Measurements from ENCODE around the gene STK32C.
"Not testable (repeated sequence)": the region's sequence is repeated elsewhere in the genome, so short reads cannot be mapped to it uniquely, and the experiment has no call there.

The STK32C gene

GRCh38 chr10:132295481-132295880 lies 12.3 kb downstream of the STK32C start:
- not testable (repeated sequence) for H3K9me3 ChIP-seq (ENCODE audit: control insufficient read depth in 2 of 2, low read length in 2 of 2); H3K9ac ChIP-seq (ENCODE audit: low read depth in 1 of 2, low read length in 2 of 2); H3K4me3 ChIP-seq (ENCODE audit: low read length in 2 of 2); H3K36me3 ChIP-seq (ENCODE audit: control insufficient read depth in 2 of 2, insufficient read depth in 2 of 2, low read length in 2 of 2); H3K4me1 ChIP-seq (ENCODE audit: control insufficient read depth in 2 of 2, insufficient read depth in 2 of 2, low read length in 2 of 2); H3K27me3 ChIP-seq (ENCODE audit: control insufficient read depth in 2 of 2, insufficient read depth in 2 of 2, low read length in 2 of 2); H3K27ac ChIP-seq (ENCODE audit: low read depth in 2 of 2, low read length in 2 of 2)

DNA sequence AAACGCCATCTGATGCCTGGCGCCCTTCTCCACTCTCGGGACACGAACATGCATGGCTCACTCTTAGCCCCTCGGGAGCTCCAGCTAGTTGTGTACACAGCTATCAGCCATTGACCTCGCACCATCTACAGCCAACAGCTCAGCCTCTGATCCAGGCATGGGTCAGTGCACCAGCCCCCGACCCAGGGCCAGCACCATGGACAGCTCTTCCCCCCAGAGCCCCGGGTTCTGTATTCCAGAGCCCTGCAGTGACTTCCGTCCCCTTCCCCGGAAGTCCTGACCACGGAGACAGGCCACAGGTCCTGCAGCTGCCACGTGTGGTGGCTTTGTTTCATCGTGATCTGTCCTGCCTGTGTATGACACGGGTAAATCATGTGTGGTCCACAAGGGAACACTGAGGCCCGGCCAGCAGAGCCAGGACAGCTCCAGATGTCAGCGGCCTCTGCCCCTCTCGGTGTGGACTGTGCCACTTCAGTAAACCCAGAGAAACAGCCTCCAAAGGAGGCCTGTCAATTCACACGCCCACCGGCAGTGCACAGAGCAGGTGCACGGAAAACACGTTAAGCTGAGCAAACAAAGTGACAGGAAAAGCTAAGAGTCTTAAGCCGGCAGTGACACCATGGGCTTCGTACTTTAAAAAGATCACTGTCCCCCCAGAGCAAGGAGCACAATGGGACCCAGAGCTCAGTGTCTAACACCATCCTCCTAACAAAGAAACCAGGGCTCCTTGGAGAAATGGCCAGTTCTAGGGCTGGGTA lies 13.0 kb downstream of the STK32C start:
- Histone ChIP-seq H3K4me1 (ENCODE audit: control insufficient read depth in 2 of 2, insufficient read depth in 2 of 2, low read length in 2 of 2) (no peaks in the 10 kb centered on the region), H3K4me3 (ENCODE audit: low read length in 2 of 2) (no peak overlapping the region), H3K9me3 (ENCODE audit: control insufficient read depth in 2 of 2, low read length in 2 of 2) (no peaks in the 10 kb centered on the region), H3K27me3 (ENCODE audit: control insufficient read depth in 2 of 2, insufficient read depth in 2 of 2, low read length in 2 of 2) (no peaks in the 10 kb centered on the region), H3K9ac (ENCODE audit: low read depth in 1 of 2, low read length in 2 of 2) (no peak overlapping the region), H3K36me3 (ENCODE audit: control insufficient read depth in 2 of 2, insufficient read depth in 2 of 2, low read length in 2 of 2) (no peaks in the 10 kb centered on the region), H3K27ac (ENCODE audit: low read depth in 2 of 2, low read length in 2 of 2) (no peak overlapping the region)

DNA sequence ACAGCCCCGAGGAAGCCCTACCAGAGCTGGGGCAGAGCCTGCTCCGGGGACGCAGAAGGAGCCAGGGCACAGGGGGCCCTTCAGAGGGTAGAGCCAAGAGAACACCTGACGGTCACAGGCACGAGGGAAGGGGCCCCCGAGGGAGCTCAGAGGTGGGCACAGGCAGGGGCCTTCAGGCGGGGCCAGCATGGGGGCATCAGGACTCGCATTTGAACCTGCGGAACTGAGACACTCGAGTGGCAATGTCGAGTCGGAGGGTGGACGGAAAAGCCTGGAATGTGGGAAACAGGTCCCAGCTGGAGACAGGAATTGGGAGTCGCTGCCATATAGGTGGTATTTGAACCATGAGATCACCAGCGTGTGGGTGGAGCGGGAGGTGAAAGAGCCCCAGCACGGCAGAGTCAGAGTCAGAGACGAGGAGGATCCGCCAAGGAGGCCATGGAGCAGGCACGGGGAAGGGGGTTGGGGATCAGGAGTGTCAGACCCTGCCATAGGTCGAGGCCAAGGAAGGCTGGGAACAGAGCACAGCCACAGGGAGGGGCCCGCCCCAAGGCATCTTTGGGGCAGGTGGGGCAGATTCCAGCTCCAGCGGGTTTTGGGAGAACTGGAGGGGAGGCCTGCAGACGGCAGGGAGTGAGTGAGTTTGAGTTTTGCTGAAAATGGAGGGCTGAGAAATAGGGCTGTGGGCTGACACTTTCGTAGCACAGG lies 13.8 kb downstream of the STK32C start:
- no peak overlapping the region for H3K9ac ChIP-seq (ENCODE audit: low read depth in 1 of 2, low read length in 2 of 2)

GRCh38 chr10:132293201-132293812 lies 14.4 kb downstream of the STK32C start:
- H3K4me3 ChIP-seq (ENCODE audit: low read length in 2 of 2) = no peak overlapping the region
- H3K27me3 ChIP-seq (ENCODE audit: control insufficient read depth in 2 of 2, insufficient read depth in 2 of 2, low read length in 2 of 2) = no peaks in the 10 kb centered on the region
- H3K36me3 ChIP-seq (ENCODE audit: control insufficient read depth in 2 of 2, insufficient read depth in 2 of 2, low read length in 2 of 2) = no peaks in the 10 kb centered on the region
- no peaks in the 10 kb centered on the region for H3K9me3 ChIP-seq (ENCODE audit: control insufficient read depth in 2 of 2, low read length in 2 of 2)
- H3K4me1 ChIP-seq (ENCODE audit: control insufficient read depth in 2 of 2, insufficient read depth in 2 of 2, low read length in 2 of 2) = no peaks in the 10 kb centered on the region
- H3K9ac ChIP-seq (ENCODE audit: low read depth in 1 of 2, low read length in 2 of 2) = no peak overlapping the region
- H3K27ac ChIP-seq (ENCODE audit: low read depth in 2 of 2, low read length in 2 of 2) = no peak overlapping the region

More for the DNA sequence above, 13.8 kb downstream of the STK32C start:
- Histone ChIP-seq H3K27ac (ENCODE audit: low read depth in 2 of 2, low read length in 2 of 2) (no peak overlapping the region), H3K9me3 (ENCODE audit: control insufficient read depth in 2 of 2, low read length in 2 of 2) (no peaks in the 10 kb centered on the region), H3K4me3 (ENCODE audit: low read length in 2 of 2) (no peak overlapping the region), H3K27me3 (ENCODE audit: control insufficient read depth in 2 of 2, insufficient read depth in 2 of 2, low read length in 2 of 2) (no peaks in the 10 kb centered on the region), H3K36me3 (ENCODE audit: control insufficient read depth in 2 of 2, insufficient read depth in 2 of 2, low read length in 2 of 2) (no peaks in the 10 kb centered on the region), H3K4me1 (ENCODE audit: control insufficient read depth in 2 of 2, insufficient read depth in 2 of 2, low read length in 2 of 2) (no peaks in the 10 kb centered on the region)

DNA sequence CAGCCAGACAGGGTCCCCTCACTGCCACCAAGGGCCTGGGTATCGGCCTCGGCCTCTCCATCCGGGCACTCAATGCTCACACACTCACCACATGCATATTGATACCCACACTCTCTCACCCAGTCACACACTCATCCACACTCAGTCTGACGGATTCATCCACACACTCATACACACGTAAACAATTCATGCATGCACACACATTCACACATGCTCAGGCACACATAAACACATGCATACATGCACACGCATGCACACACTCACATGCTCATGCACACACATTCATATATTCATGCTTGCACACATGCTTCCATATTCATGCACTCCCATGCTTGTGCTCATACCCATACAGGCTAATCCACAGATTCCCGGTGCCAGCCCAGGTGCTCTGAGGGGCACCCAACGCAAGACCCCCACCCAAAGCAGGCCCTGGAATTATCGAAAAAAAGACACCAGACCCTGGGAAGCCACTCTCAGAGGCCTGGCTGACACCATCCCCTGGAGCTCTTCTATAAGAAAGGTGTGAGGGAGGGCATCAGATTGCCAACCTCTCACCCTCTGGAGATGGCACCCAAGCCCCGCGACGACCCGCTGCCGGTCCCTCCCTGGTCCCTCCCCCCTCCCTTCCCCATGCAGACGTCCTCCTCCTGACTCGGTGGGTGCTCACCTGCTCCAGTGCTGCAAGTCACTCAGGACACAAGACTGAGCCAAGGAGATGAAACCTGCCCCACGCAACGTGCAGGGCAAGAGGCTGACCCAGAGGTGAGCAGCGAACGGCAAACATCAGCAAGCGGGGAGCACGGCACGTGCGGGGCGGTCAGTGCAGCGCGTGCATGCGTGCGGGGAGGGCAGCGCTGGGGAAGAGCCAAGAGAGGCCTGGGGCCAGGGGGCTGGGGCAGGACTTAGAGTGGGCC lies 15.2 kb downstream of the STK32C start:
- H3K27ac ChIP-seq (ENCODE audit: low read depth in 2 of 2, low read length in 2 of 2) = no peak overlapping the region
- no peaks in the 10 kb centered on the region for H3K4me1 ChIP-seq (ENCODE audit: control insufficient read depth in 2 of 2, insufficient read depth in 2 of 2, low read length in 2 of 2)
- no peaks in the 10 kb centered on the region for H3K36me3 ChIP-seq (ENCODE audit: control insufficient read depth in 2 of 2, insufficient read depth in 2 of 2, low read length in 2 of 2)
- no peak overlapping the region for H3K9ac ChIP-seq (ENCODE audit: low read depth in 1 of 2, low read length in 2 of 2)
- H3K4me3 ChIP-seq (ENCODE audit: low read length in 2 of 2) = no peak overlapping the region
- no peaks in the 10 kb centered on the region for H3K27me3 ChIP-seq (ENCODE audit: control insufficient read depth in 2 of 2, insufficient read depth in 2 of 2, low read length in 2 of 2)
- no peaks in the 10 kb centered on the region for H3K9me3 ChIP-seq (ENCODE audit: control insufficient read depth in 2 of 2, low read length in 2 of 2)

GRCh38 chr10:132291826-132292225 lies 15.9 kb downstream of the STK32C start:
- Histone ChIP-seq H3K27ac (ENCODE audit: low read depth in 2 of 2, low read length in 2 of 2) (no peak overlapping the region), H3K9ac (ENCODE audit: low read depth in 1 of 2, low read length in 2 of 2) (no peak overlapping the region), H3K27me3 (ENCODE audit: control insufficient read depth in 2 of 2, insufficient read depth in 2 of 2, low read length in 2 of 2) (no peaks in the 10 kb centered on the region), H3K4me3 (ENCODE audit: low read length in 2 of 2) (no peak overlapping the region), H3K36me3 (ENCODE audit: control insufficient read depth in 2 of 2, insufficient read depth in 2 of 2, low read length in 2 of 2) (no peaks in the 10 kb centered on the region), H3K4me1 (ENCODE audit: control insufficient read depth in 2 of 2, insufficient read depth in 2 of 2, low read length in 2 of 2) (no peaks in the 10 kb centered on the region), H3K9me3 (ENCODE audit: control insufficient read depth in 2 of 2, low read length in 2 of 2) (no peaks in the 10 kb centered on the region)

GRCh38 chr10:132290631-132291030 lies 17.1 kb downstream of the STK32C start:
- H3K4me1 ChIP-seq (ENCODE audit: control insufficient read depth in 2 of 2, insufficient read depth in 2 of 2, low read length in 2 of 2) = no peaks in the 10 kb centered on the region
- no peaks in the 10 kb centered on the region for H3K36me3 ChIP-seq (ENCODE audit: control insufficient read depth in 2 of 2, insufficient read depth in 2 of 2, low read length in 2 of 2)
- H3K27me3 ChIP-seq (ENCODE audit: control insufficient read depth in 2 of 2, insufficient read depth in 2 of 2, low read length in 2 of 2) = no peaks in the 10 kb centered on the region
- H3K9ac ChIP-seq (ENCODE audit: low read depth in 1 of 2, low read length in 2 of 2) = no peak overlapping the region
- no peaks in the 10 kb centered on the region for H3K9me3 ChIP-seq (ENCODE audit: control insufficient read depth in 2 of 2, low read length in 2 of 2)
- no peak overlapping the region for H3K4me3 ChIP-seq (ENCODE audit: low read length in 2 of 2)
- H3K27ac ChIP-seq (ENCODE audit: low read depth in 2 of 2, low read length in 2 of 2) = no peak overlapping the region

GRCh38 chr10:132289439-132289838 lies 18.3 kb downstream of the STK32C start:
- no peak overlapping the region for H3K27ac ChIP-seq (ENCODE audit: low read depth in 2 of 2, low read length in 2 of 2)
- H3K36me3 ChIP-seq (ENCODE audit: control insufficient read depth in 2 of 2, insufficient read depth in 2 of 2, low read length in 2 of 2) = no peaks in the 10 kb centered on the region
- no peak overlapping the region for H3K4me3 ChIP-seq (ENCODE audit: low read length in 2 of 2)
- no peaks in the 10 kb centered on the region for H3K27me3 ChIP-seq (ENCODE audit: control insufficient read depth in 2 of 2, insufficient read depth in 2 of 2, low read length in 2 of 2)
- H3K4me1 ChIP-seq (ENCODE audit: control insufficient read depth in 2 of 2, insufficient read depth in 2 of 2, low read length in 2 of 2) = no peaks in the 10 kb centered on the region
- H3K9me3 ChIP-seq (ENCODE audit: control insufficient read depth in 2 of 2, low read length in 2 of 2) = no peaks in the 10 kb centered on the region
- H3K9ac ChIP-seq (ENCODE audit: low read depth in 1 of 2, low read length in 2 of 2) = no peak overlapping the region

GRCh38 chr10:132283604-132284382 lies 24.0 kb downstream of the STK32C start:
- no peaks in the 10 kb centered on the region for H3K36me3 ChIP-seq (ENCODE audit: control insufficient read depth in 2 of 2, insufficient read depth in 2 of 2, low read length in 2 of 2)
- peaks cover 0 to 2% of the 10 kb centered on the region in 2 donors for H3K27me3 ChIP-seq (ENCODE audit: control insufficient read depth in 2 of 2, insufficient read depth in 2 of 2, low read length in 2 of 2)
- H3K9ac ChIP-seq (ENCODE audit: low read depth in 1 of 2, low read length in 2 of 2) = no peak overlapping the region
- H3K27ac ChIP-seq (ENCODE audit: low read depth in 2 of 2, low read length in 2 of 2) = no peak overlapping the region
- no peaks in the 10 kb centered on the region for H3K9me3 ChIP-seq (ENCODE audit: control insufficient read depth in 2 of 2, low read length in 2 of 2)
- H3K4me3 ChIP-seq (ENCODE audit: low read length in 2 of 2) = no peak overlapping the region
- no peaks in the 10 kb centered on the region for H3K4me1 ChIP-seq (ENCODE audit: control insufficient read depth in 2 of 2, insufficient read depth in 2 of 2, low read length in 2 of 2)

Measured in mucosa of rectum (tissue), 2 donors.